HUDEP-2 (cell line): Measurements from ENCODE around the gene ZIC2.

Source experiments
- DNase-seq, 76 experiments: peaks; one replicate each; lab custom pipeline; 2025; ENCODE audit not compliant: unreplicated experiment in 76 of 76; lab: John Stamatoyannopoulos, UW

Gene ZIC2

DNA sequence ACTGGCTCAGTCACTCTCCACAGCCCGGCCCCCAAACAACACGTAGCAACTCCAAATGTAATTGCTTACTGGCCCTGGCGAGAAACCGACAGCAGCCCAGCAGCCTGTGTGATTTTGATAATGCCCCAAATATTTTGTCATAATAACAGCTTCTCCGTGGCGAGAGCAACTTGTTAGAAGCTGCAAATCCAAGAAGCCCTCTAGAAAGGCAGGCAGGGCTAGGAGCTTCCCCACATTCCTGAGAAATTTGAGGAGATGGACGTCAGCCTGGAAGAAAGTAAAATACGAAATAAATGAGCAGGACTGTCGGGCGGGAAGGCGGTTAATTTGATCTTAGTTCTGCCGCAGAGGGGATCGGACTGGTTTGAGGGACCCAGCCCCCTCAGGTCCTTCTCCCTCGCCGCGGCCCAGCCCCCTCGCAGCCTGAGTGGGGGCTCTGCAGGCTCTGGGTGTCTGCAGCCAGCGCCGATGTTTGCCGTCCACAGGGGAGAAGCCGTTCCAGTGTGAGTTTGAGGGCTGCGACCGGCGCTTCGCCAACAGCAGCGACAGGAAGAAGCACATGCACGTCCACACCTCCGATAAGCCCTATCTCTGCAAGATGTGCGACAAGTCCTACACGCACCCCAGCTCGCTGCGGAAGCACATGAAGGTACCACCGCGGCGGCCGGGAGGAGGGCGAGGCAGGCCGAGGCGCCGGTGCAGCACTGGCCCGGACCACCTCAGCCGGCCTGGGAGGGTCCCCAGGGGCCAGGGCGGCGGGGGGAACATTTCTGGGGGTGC lies 3.1 kb downstream of the ZIC2 start:
- DNase-seq: peak in 48 of 76 experiments; percentile 4 to 82 (median 33)

DNA sequence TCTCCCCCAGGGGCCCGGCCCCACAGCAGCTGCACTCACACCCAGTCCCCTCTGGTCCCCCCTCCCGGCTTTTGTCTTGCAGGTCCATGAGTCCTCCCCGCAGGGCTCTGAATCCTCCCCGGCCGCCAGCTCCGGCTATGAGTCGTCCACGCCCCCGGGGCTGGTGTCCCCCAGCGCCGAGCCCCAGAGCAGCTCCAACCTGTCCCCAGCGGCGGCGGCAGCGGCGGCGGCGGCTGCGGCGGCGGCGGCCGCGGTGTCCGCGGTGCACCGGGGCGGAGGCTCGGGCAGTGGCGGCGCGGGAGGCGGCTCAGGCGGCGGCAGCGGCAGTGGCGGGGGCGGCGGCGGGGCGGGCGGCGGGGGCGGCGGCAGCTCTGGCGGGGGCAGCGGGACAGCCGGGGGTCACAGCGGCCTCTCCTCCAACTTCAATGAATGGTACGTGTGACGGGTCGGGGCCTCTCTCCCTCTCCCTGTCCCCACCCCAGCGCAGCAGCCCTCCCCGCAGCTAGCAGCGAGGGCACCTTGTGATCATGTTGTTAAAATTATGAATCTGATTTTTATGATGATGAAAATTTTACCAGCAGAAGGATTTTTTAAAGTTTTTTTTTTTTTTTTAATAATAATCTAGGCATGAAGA lies 3.8 kb downstream of the ZIC2 start:
- peak in 8 of 76 experiments; percentile 23 to 66 (median 37) for DNase-seq

DNA sequence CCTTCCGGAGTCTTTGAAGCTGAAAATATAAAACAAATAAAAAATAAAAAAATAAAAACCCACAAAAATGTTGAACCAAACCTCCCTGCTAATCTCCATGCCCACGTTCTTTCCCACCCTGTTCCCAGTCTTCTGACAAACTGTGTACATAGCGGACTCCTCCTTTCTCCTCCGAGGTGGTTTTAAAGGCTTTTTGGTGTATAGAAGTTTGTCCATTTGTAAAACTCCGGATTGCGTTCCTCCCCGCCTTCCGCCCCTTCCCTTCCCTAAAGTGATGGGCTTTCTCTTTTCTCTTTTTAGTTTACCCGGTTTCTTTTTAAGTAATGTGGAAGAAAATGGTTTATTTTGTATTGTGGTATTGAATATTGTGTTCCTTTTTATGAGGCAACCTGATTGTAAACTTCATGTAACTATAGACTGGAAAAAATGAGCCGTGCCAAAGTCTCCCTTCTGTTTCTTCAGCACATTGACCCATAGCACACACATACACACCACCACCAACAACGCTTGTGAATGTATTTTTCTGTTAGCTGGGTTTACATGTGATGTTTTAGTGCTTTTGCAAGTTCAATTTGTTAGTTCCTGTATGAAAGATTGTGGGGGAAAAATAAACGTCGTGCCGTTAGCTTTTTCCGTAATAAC lies 4.4 kb downstream of the ZIC2 start:
- DNase-seq: no peak

DNA sequence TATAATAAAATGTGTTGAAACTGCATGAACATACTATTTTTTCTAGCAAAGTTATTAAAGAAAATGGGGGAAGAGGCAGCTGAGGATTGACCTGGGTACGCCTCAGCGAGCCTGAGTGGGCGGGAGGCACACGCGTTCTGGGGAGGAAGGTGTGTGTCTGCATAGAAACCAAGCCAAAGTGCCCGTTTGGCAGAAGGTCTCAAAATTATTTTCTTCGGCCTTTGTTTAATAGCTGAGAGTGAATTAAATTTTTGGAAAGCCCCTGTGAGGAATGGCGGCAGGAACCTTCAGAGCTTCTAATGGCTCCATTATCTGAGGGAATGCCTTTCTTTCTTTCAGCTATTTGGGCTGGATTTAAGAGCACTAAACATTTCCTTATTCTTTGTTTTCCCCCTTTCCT lies 5.2 kb downstream of the ZIC2 start:
- DNase-seq: no peak

DNA sequence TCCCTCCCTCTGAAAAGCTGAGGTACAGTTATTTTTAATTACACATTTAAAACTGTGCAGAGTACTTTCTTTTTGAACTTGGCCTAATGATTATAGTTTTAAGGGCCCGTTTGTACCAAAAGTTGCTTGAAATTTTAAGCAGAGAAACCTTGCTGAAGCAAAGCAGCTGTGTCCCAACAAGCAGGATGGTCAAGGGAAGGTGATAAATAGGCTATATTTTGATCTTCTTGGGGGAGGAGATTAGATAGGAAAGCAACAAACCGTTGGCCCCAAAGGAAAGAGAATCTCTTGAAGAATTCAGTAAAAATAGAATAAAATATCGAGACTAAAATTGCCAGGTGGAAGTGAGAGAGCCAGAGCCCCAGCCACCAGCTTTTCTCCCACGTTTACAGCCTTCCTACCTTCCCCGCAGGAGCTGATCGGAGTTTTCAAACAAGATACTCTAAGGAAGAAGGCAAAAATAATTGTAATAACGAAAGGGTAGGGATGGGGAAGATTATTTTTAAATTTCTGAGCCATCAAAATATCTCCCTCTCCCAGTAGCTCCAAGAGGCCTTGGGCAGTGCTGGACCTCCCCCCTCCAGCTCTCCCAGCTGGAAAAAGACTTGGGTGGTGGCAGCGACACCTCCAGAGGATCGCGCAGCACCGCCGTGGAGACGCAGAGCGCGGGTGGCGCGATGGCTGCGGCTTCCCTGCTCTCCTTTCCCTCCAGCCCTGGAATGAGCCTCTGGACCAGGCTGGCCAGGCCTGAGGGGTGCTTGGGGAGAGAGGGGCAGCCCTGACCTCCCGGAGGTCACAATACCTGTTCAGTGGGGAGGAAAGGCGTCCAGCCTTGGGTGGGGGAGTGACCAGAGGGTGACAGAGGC lies 5.8 kb downstream of the ZIC2 start:
- DNase-seq: no peak

DNA sequence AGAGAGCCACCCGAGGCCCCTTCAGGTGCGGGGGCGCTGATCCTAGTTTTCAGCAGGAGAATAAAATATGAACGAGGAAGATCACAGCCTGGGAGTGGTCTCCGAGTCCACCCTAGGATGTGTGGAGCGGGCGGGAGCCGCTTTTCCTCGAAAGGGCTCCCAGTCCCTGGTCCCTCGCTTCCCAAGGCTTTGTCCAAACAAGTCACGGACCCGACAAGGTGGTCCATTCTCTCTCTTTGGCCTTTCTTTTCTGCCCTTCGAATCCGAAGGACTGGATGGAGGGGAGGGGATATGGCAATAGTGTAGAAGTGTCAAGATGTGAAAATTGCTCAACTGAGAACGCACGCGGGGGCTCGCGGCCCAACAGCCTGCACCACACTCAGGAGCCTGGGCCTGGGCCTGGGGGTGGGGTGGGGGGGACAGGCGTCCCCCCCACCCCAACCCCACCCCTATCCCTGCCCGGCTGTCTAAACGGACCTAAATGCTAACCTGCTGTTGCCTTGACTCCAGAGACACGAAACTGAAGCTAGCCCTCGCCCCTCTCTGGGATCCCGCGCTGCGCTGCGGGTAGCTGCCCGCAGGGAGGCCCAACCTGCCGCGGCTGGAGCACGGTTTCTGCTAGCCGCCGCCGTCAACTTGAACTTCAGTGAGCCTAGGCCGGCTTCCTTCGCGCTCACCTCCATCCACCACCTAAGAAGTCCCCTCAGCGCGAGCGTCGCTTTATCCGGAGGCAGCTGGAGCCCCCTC lies 7.1 kb downstream of the ZIC2 start:
- no peak for DNase-seq

DNA sequence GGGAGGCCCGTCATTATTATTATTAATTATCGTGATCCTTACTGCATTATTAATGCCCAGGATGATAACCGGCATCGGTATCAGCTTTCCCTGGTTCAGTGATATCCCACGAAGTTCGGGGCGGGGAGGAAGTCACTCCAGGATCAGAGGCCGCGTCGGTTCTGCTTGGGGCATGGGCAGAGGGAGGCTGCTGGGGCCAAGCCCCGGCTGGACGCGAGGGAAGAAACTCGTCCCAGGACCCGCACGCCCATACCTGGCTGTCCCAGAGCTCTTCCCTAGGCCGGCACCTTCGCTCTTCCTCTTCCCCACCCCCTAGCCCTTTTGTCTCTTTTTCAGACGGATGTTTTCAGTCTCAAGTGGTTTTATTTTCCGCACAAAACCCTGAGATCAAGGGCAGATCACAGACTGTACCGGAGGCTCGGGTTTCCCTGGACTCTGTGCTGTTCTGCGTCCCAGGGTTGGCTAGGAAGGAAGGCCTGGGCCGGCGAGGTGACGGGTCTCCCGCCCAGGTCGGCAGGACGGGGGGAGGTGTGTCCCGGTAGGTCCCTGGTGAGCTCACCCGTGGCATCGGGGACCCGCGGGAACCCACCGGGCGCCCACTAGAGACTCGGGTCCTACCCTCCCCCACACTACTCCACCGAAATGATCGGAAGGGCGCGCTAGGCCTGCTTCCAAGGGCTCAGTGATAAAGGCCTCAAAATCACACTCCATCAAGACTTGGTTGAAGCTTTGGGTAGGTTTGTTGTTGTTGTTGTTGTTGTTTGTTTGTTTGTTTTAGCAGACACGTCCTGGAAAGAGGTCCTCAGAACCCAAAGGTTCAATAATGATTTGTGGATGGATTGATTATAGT lies 7.9 kb downstream of the ZIC2 start:
- DNase-seq: no peak

DNA sequence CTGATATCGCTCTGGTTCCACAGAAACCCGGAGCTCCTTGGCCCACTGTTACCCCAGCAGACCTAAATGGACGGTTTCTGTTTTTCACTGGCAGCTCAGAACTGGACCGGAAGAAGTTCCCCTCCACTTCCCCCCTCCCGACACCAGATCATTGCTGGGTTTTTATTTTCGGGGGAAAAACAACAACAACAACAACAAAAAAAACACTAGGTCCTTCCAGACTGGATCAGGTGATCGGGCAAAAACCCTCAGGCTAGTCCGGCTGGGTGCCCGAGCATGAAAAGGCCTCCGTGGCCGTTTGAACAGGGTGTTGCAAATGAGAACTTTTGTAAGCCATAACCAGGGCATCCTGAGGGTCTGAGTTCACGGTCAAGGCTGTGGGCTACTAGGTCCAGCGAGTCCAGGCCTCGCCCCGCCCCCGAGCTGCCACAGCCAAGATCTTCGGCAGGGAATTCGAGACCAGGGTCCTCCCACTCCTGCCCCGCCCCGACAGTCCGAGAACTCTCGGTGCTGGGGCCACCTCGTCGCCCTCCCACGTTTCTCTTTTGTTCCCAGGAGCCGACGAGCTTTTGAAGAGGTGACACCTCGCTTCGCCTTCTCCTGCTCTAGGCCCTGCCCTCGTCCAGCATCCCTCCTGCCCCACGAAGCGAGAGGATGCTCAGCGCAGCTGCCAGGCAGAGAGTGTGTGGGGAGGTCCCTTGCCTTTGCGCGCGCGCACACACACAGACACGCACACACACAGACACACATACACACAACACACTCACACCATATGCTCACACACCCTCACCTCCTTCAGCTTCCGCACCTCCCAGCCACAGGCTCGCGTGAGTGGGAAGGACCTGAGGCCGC lies 8.8 kb downstream of the ZIC2 start:
- DNase-seq: no peak

DNA sequence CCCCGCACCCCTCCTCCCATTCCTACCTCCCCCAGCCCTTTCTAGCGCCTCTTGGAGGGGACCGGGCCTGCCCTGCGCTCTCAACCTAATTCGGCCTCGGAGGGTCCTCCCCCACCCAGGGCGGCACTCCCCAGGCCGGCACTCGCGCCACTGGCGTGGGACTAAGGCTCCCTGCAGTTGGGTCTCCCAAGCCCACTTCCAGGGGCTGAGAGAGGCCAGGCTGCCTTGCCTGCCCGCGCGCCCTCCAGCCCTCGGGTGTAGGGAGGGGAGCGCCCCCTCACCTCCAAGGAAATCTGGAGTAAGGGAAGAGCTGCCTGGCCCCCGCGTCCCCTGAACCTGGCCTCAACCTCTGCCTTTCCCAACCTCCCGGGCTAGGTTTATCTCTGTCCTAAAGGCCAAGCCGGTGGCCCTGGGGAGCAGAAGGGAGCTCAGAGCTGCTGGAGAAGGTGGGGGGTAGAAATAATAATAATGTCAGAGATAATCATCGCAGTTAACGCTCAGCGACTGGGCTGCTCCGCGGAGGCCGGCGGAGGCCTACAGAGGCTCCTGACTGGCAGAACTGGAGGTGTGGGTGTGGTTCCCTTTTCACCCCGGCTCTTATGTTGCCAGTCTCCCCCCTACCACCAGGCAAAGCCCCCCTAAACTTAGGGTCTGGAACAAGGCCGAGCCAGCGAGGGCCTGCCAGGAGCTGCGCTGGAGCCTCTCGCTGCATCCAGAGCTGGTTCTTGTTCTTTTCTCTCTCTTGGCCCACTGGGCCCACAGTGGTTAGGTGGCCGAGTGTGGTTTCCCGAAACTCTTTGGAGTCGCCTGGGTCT lies 9.6 kb downstream of the ZIC2 start:
- DNase-seq: no peak

DNA sequence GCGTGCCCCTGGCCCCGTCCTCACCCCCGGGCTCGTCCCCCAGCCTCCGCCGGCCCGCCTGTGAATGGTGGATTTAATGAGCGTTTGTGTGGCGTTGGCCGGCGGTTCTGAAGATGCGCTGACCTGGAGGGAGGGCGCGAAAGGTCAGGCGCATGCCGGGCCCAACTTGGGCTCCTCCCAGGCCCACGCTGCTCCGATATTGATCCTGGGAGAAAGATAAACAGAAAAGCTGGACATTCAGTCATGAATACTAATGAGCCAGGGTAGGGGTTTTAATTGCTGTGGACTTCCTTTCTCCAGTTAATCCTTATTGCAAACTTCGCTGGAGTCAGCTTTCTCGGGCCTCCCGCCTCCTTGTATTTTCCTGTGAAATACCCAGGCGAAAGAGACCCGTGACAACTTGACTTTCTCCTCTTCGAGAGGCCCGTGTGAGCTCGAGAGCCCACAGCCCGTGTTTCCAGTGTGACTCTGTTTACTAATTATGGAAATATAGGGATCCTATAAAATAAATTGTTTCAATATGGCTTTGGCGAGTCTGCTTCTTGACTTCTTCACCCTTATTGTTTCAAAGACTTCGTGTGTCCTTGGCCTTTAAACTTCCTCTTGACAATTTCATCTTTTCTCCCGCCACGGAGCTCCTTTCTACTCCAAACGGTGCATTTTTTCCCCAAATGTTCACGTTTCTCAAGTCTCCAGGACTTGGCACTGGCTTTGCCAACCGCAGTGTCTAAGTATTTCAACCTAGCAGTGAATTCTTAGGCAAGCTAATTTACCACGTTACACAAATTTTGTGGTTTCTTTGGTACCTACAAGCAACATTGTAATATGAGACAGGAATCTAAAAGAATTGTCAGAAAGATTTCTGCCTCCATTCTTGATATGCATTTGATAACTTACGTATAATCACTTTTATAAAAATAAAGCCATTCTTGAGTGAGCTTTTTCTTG lies 10.5 kb downstream of the ZIC2 start:
- DNase-seq: no peak

DNA sequence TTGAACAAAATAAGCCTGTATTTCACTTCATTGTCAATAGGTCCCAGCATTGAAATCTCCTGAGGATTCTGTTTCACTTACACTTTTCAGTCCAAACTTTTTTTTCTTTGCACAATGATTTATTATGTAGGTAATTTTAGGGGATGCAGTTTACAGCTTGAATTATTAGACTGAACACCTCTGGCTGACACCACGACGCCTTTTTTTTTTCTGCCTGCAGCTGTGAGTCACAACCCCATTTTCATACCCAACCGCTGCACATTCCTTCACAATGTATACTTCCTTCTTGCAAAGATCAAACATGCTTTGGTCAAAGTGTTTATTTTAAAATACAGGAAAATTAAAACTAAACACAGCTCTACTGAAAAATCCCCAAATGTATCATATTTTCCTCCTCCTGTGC lies 11.4 kb downstream of the ZIC2 start:
- no peak for DNase-seq

DNA sequence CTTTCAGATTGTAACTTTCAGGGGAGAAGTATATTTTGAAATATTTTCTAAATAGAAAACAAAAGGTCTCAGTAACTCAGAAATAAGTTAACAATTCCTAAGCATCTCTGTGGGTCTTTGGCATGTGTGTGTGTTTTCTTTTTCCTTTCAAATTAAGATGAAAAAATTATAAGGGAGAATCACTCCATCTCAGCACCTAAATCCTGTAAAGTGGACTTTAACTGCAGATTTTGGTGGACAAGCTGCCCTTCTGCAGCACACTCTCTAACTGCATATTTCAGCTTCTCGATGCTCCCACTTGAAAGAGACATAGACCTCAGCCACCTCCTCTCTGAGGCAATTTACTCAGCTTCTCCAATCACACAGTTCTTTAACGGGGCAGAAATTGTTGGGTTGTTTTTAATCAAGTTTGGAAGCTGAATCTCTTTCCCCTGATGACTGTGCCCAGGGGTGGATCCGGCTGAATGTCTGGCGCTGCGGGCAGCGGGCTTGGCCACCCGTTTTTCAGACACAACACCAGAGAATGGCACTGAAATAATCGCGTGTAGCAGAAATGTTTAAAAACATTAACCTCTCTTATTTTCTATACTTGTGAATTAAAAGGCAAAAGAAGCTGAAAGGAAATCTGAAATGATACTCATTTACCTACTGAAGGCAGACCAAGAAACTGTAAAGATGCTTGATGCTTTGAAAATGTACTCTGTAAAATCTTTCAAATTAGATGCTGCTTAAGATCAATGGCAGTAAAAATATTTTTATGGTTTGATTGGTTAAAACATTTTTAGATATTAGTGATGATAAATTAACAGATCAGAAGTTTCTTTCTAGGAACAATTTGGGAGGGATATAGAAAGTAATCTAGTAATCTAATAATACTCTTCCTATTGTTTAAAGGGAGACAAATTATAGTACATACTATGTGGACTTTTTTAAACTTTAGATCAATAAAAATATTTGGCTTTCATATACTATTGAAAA lies 12.4 kb downstream of the ZIC2 start:
- DNase-seq: no peak

DNA sequence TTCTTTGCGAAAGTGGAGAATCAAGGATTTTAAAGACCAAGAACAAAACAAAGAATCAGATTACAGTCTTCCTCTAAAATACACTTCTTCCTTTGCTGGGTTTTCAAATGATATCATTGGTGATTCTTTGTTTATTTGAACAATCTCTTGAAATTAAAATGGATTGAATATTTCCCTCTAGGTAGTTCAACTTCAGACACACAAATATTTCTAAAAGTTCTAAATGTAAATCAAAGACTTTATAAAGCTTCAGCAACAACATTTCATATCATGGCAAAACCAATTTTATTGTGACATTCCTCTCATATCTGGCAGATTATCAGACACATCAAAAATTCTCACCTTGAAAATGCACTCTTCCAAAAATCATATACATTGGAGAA lies 13.0 kb downstream of the ZIC2 start:
- DNase-seq: no peak

DNA sequence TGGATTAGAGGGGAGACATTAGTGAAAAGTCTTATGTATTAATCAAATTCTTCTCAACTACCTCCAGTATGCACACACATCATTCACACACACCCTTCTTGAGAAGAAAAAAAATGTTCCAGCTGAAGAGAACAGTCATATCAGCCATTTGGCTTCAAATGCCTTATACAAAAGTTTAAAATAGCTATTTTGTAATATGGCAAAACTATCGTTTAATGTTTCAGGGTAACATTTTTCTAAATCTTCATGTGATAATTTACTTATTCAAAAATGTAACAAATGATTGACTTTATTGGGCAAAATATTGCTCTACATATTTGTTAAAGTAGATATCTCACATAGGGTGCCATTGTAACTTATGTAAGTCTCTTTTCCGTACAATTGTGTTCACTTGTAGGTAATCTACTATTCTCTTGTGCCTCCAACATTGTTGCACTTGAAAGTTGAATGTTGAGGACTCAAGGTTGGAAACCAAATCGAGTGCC lies 13.6 kb downstream of the ZIC2 start:
- no peak for DNase-seq
